KMS-11 (cell line): Measurements from ENCODE around the gene IGLON5.

Experiments
- H2AFZ ChIP-seq: fragments of 200-600 bp; sonication (generic); 2 replicates; pipeline ENCODE4 v1.6.1; 2016; ENCODE audit warnings: antibody characterized with exemption, mixed run types, low read depth
- H3K27ac ChIP-seq: fragments of 200-600 bp; sonication (generic); 2 replicates; pipeline ENCODE4 v1.6.1; 2016; ENCODE audit warnings: mild to moderate bottlenecking, mixed run types
- H3K27me3 ChIP-seq: fragments of 200-600 bp; sonication (generic); 2 replicates; pipeline ENCODE4 v1.6.1; 2017; ENCODE audit warnings: mild to moderate bottlenecking, low read depth, mixed run types, moderate library complexity; ENCODE audit not compliant: insufficient read depth
- H3K36me3 ChIP-seq: fragments of 200-600 bp; sonication (generic); 2 replicates; pipeline ENCODE4 v1.6.1; 2017; ENCODE audit warnings: mild to moderate bottlenecking, mixed run types; ENCODE audit not compliant: insufficient read depth
- H3K4me1 ChIP-seq: fragments of 200-600 bp; sonication (generic); 2 replicates; pipeline ENCODE4 v1.6.1; 2016; ENCODE audit warnings: mild to moderate bottlenecking, low read depth, mixed run types; ENCODE audit not compliant: poor library complexity, severe bottlenecking
- H3K4me2 ChIP-seq: fragments of 200-600 bp; sonication (generic); 2 replicates; pipeline ENCODE4 v1.7.0; 2016; ENCODE audit warnings: mild to moderate bottlenecking, mixed run types
- H3K4me3 ChIP-seq: fragments of 200-600 bp; sonication (generic); IDR thresholded peaks from 2 replicates; pipeline ENCODE4 v1.6.1; 2017; ENCODE audit warnings: low read depth, low read length, mixed read lengths; ENCODE audit not compliant: insufficient read depth
- H3K79me2 ChIP-seq: fragments of 200-600 bp; sonication (generic); 2 replicates; pipeline ENCODE4 v1.6.1; 2016; ENCODE audit warnings: low read depth, mixed run types; ENCODE audit not compliant: insufficient read depth
- H3K9ac ChIP-seq: fragments of 200-600 bp; sonication (generic); 2 replicates; pipeline ENCODE4 v1.6.1; 2016; ENCODE audit warnings: mild to moderate bottlenecking, mixed run types
- H4K20me1 ChIP-seq: fragments of 200-600 bp; sonication (generic); 2 replicates; pipeline ENCODE4 v1.6.1; 2016; ENCODE audit warnings: mild to moderate bottlenecking, mixed run types; ENCODE audit not compliant: insufficient read depth
- CTCF ChIP-seq: fragments of 200-600 bp; sonication (generic); conservative IDR thresholded peaks from 2 replicates; pipeline ENCODE4 v1.6.1; 2017; ENCODE audit warnings: low read depth, mild to moderate bottlenecking, antibody characterized with exemption, low read length, moderate library complexity, mixed read lengths

IGLON5 gene

GRCh38 chr19:51294977-51295375 lies 16.5 kb upstream of the IGLON5 start:
- Histone ChIP-seq H3K27me3 (no peaks in the 10 kb centered on the region; the same call in 1 of the 2 replicates), H2AFZ (no peak overlapping the region), H4K20me1 (no peaks in the 10 kb centered on the region), H3K36me3 (no peaks in the 10 kb centered on the region), H3K4me1 (no peaks in the 10 kb centered on the region), H3K4me2 (no peak overlapping the region), H3K27ac (no peak overlapping the region), H3K9ac (no peak overlapping the region), H3K4me3 (no peak overlapping the region), H3K79me2 (no peaks in the 10 kb centered on the region)
- no peak for TF ChIP-seq CTCF

GRCh38 chr19:51295382-51296126 lies 15.9 kb upstream of the IGLON5 start:
- no peaks in the 10 kb centered on the region for H3K79me2 ChIP-seq
- no peak overlapping the region for H3K4me2 ChIP-seq
- no peak overlapping the region for H3K9ac ChIP-seq
- no peaks in the 10 kb centered on the region for H4K20me1 ChIP-seq
- no peaks in the 10 kb centered on the region for H3K36me3 ChIP-seq
- no peak overlapping the region for H3K4me3 ChIP-seq
- H3K27me3 ChIP-seq = no peaks in the 10 kb centered on the region; the same call in 1 of the 2 replicates
- H3K27ac ChIP-seq = no peak overlapping the region
- no peaks in the 10 kb centered on the region for H3K4me1 ChIP-seq
- TF ChIP-seq CTCF = no peak
- H2AFZ ChIP-seq = no peak overlapping the region

GRCh38 chr19:51296336-51297093 lies 14.9 kb upstream of the IGLON5 start:
- Histone ChIP-seq H3K36me3 (no peaks in the 10 kb centered on the region), H3K4me3 (no peak overlapping the region), H3K4me2 (no peak overlapping the region), H3K27ac (no peak overlapping the region), H3K27me3 (no peaks in the 10 kb centered on the region; the same call in 1 of the 2 replicates), H3K4me1 (no peaks in the 10 kb centered on the region), H3K79me2 (no peaks in the 10 kb centered on the region), H2AFZ (no peak overlapping the region), H4K20me1 (no peaks in the 10 kb centered on the region), H3K9ac (no peak overlapping the region)
- TF ChIP-seq CTCF = no peak

- TF ChIP-seq CTCF = no peak
- Histone ChIP-seq H3K4me1 (no peaks in the 10 kb centered on the region), H3K4me3 (no peak overlapping the region), H3K9ac (no peak overlapping the region), H2AFZ (no peak overlapping the region), H4K20me1 (no peaks in the 10 kb centered on the region), H3K27me3 (no peaks in the 10 kb centered on the region; the same call in 1 of the 2 replicates), H3K4me2 (no peak overlapping the region), H3K36me3 (no peaks in the 10 kb centered on the region), H3K27ac (no peak overlapping the region), H3K79me2 (no peaks in the 10 kb centered on the region)
These were observed 14.0 kb upstream of the IGLON5 start for GRCh38 chr19:51297406-51297805.
